Uterus (tissue), 2 donors: ENCODE data around the gene MTREX.

Experiments
- CTCF ChIP-seq, 4 experiments: fragments of 200-600 bp in 2 of 4; fragments of 450-650 bp in 2 of 4; sonication (generic) in 2 of 4; IDR thresholded peaks; one replicate each; pipeline ENCODE4 v1.5.1; 2016 to 2019; ENCODE audit warnings: antibody characterized with exemption in 4 of 4, mild to moderate bottlenecking in 2 of 4, moderate library complexity in 1 of 4
- POLR2A ChIP-seq, 2 donors: fragments of 450-650 bp; IDR thresholded peaks; one replicate each; pipeline ENCODE4 v1.6.1; 2016; ENCODE audit warnings: antibody characterized with exemption in 2 of 2, mild to moderate bottlenecking in 1 of 2, moderate library complexity in 1 of 2

GRCh38 chr5:55387865-55388264, 80.1 kb downstream of the MTREX start:
- TF ChIP-seq CTCF (IDR thresholded peaks at IDR 0.05) = no peak
- TF ChIP-seq POLR2A (IDR thresholded peaks at IDR 0.05) = no peak
